K562 (cell line): ENCODE data around the gene RNF166. TPM values are rescaled to one million over a fixed set of nuclear protein-coding genes. Genes with fewer than 3 reads are reported as not detected.
A peak's percentile ranks its signal among the peaks of the same experiment; 100 is the strongest.

Experiments used
- ARHGAP35 ChIP-seq: fragments of 450-650 bp; IDR thresholded peaks from 2 replicates; pipeline ENCODE4 v1.6.1; 2018; ENCODE audit not compliant: partially characterized antibody
- ATF7 ChIP-seq: fragments of 450-650 bp; IDR thresholded peaks from 2 replicates; pipeline ENCODE4 v1.7.1; 2014; ENCODE audit warnings: mild to moderate bottlenecking, moderate library complexity
- CREM ChIP-seq: IDR thresholded peaks from 2 replicates; pipeline ENCODE4 v1.6.1; 2014; ENCODE audit warnings: antibody characterized with exemption, low read depth
- ETS1 ChIP-seq: conservative IDR thresholded peaks from 2 replicates; pipeline ENCODE4 v1.6.1; 2011; ENCODE audit warnings: low read depth, mild to moderate bottlenecking, low read length; ENCODE audit not compliant: control insufficient read depth
- ETV1 ChIP-seq: fragments of 450-650 bp; conservative IDR thresholded peaks from 2 replicates; pipeline ENCODE4 v1.6.1; 2016; ENCODE audit warnings: missing genetic modification characterization, control low read depth, low read depth, missing compliant biosample characterization
- FOXA1 ChIP-seq: fragments of 450-650 bp; IDR thresholded peaks from 2 replicates; pipeline ENCODE4 v1.6.1; 2016; ENCODE audit warnings: mild to moderate bottlenecking, borderline replicate concordance
- GATA2 ChIP-seq: sonication (generic); formaldehyde crosslinking; IDR thresholded peaks from 2 replicates; pipeline ENCODE4 v1.4.0; 2020; ENCODE audit warnings: mild to moderate bottlenecking, missing genetic modification reagents
- HDAC1 ChIP-seq, 2 experiments: fragments of 450-650 bp; IDR thresholded peaks; 2 replicates each; pipeline ENCODE4 v1.6.1; 2016 to 2017; ENCODE audit warnings: inconsistent platforms in 1 of 2, mild to moderate bottlenecking in 1 of 2, moderate library complexity in 1 of 2
- HIVEP1 ChIP-seq: fragments of 250-450 bp; sonication (Bioruptor Pico); IDR thresholded peaks from 2 replicates; pipeline ENCODE4 v1.4.0; 2020; ENCODE audit warnings: mild to moderate bottlenecking
- HNRNPL ChIP-seq: fragments of 200-400 bp; formaldehyde crosslinking; IDR thresholded peaks from 2 replicates; pipeline ENCODE4 v1.6.1; 2017; ENCODE audit warnings: low read depth, mild to moderate bottlenecking, low read length
- JUND ChIP-seq, 2 experiments: IDR thresholded peaks; 2 replicates in 1 of 2; 3 replicates in 1 of 2; pipeline ENCODE4 v1.6.1; 2011; ENCODE audit warnings: borderline replicate concordance in 2 of 2, low read depth in 2 of 2, low read length in 2 of 2, improper control_type of control experiment in 1 of 2, missing biosample characterization in 1 of 2, missing genetic modification characterization in 1 of 2, missing genetic modification reagents in 1 of 2
- KDM4B ChIP-seq, 2 experiments: fragments of 450-650 bp in 1 of 2; sonication (generic) in 1 of 2; IDR thresholded peaks; 2 replicates each; pipeline ENCODE4 v1.6.1; 2016 to 2017; ENCODE audit warnings: borderline replicate concordance in 2 of 2, antibody characterized with exemption in 1 of 2, low read depth in 1 of 2, mild to moderate bottlenecking in 1 of 2
- MAZ ChIP-seq, 2 experiments: fragments of 450-650 bp in 1 of 2; sonication (generic) in 1 of 2; formaldehyde crosslinking; IDR thresholded peaks in 1 of 2; conservative IDR thresholded peaks in 1 of 2; 2 replicates each; pipeline versions ENCODE4 v1.4.0 to v1.5.0; 2020; ENCODE audit warnings: mild to moderate bottlenecking in 1 of 2, missing genetic modification reagents in 1 of 2
- TCF3 ChIP-seq: sonication (generic); formaldehyde crosslinking; IDR thresholded peaks from 2 replicates; pipeline ENCODE4 v1.4.0; 2020; ENCODE audit warnings: mild to moderate bottlenecking, missing genetic modification reagents
- ZBTB17 ChIP-seq: fragments of 450-650 bp; formaldehyde crosslinking; IDR thresholded peaks from 2 replicates; pipeline ENCODE4 v1.4.0; 2020; ENCODE audit warnings: mild to moderate bottlenecking
- ZNF347 ChIP-seq: fragments of 450-650 bp; formaldehyde crosslinking; IDR thresholded peaks from 2 replicates; pipeline ENCODE4 v1.4.0; 2020; ENCODE audit warnings: low read depth, mild to moderate bottlenecking, moderate library complexity
- ZNF668 ChIP-seq: fragments of 250-450 bp; sonication (Bioruptor Pico); IDR thresholded peaks from 2 replicates; pipeline ENCODE4 v1.8.0; 2022; ENCODE audit warnings: mild to moderate bottlenecking, inconsistent platforms
- polyA plus RNA-seq, 8 experiments: library from polyadenylated mRNA; depleted of rRNA in 4 of 8; stranded (reverse) in 5 of 8; unstranded in 3 of 8; fragments of >200 nt; fragmentation: Nextera tagmentation in 2 of 8; fragmentation: Illumina TruSeq in 1 of 8; extraction: Ambion mirVana in 2 of 8; extraction: Trizol in 1 of 8; gene quantifications; 2 replicates each; pipeline versions ENCODE4 v1.2.1 to v1.2.3, GENCODE V29; 2011 to 2014; ENCODE audit warnings: inconsistent platforms in 1 of 8, missing spikeins in 1 of 8
- total RNA-seq, 7 experiments: library from RNA; depleted of rRNA in 6 of 7; stranded (reverse); fragments of >200 nt in 6 of 7; fragmentation: Illumina TruSeq in 2 of 7; extraction: Trizol in 2 of 7; gene quantifications; 2 replicates each; pipeline versions ENCODE4 v1.2.1 to v1.2.3, GENCODE V29; 2011 to 2021; ENCODE audit warnings: low replicate concordance in 1 of 7
- TF ChIP-seq, protein P1 (sequence below): fragments of 450-650 bp; IDR thresholded peaks from 2 replicates; pipeline ENCODE4 v1.6.1; 2017; ENCODE audit warnings: mild to moderate bottlenecking, moderate library complexity
- TF ChIP-seq, protein P2 (sequence below), 2 experiments: IDR thresholded peaks; 2 replicates each; pipeline ENCODE4 v1.6.1; 2012; ENCODE audit warnings: improper control_type of control experiment in 2 of 2, low read depth in 2 of 2, low read length in 2 of 2, borderline replicate concordance in 1 of 2

Gene RNF166
- total and polyA plus RNA-seq, 9 of the 15 experiments (the other 6 are each of a cell fraction or from before 2014, with no cell fraction given): 0.56 to 60.3 (median 19.5) TPM

GRCh38 chr16:88700636-88701482, 5.3 kb downstream of the RNF166 start (continued):
- TF ChIP-seq, protein P1, sequence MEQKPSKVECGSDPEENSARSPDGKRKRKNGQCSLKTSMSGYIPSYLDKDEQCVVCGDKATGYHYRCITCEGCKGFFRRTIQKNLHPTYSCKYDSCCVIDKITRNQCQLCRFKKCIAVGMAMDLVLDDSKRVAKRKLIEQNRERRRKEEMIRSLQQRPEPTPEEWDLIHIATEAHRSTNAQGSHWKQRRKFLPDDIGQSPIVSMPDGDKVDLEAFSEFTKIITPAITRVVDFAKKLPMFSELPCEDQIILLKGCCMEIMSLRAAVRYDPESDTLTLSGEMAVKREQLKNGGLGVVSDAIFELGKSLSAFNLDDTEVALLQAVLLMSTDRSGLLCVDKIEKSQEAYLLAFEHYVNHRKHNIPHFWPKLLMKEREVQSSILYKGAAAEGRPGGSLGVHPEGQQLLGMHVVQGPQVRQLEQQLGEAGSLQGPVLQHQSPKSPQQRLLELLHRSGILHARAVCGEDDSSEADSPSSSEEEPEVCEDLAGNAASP: no peak
- TF ChIP-seq MAZ (CRISPR knock-in tag; conservative IDR thresholded peaks at IDR 0.05 in 1 of 2, IDR thresholded peaks at IDR 0.05 in 1 of 2) (peak; percentile 89 to 96), JUND (IDR thresholded peaks at IDR 0.05; ENCODE audit: borderline replicate concordance, low read depth, low read length) (peak; percentile 59), JUND (tag; IDR thresholded peaks at IDR 0.05; ENCODE audit: borderline replicate concordance, low read depth, low read length) (no peak), KDM4B (IDR thresholded peaks at IDR 0.05; ENCODE audit: borderline replicate concordance in 2 of 2, low read depth in 1 of 2) (peak in 1 of 2 experiments; percentile 97; a peak in 2 of 4 replicates), ZNF668 (CRISPR knock-in tag) (no peak), ZNF347 (CRISPR knock-in tag) (no peak), ARHGAP35 (no peak), ZBTB17 (peak; percentile 67; the same call in 1 of the 2 replicates), FOXA1 (no peak), ETV1 (tag) (peak; percentile 63), HIVEP1 (no peak), HDAC1 (IDR thresholded peaks at IDR 0.05) (0 out of 4 replicates have a peak, but pooled peaks of 1 of the 2 experiments have one; percentile 28), ETS1 (peak; percentile 47; the same call in 1 of the 2 replicates), GATA2 (CRISPR knock-in tag) (no peak), CREM (peak; percentile 82), TCF3 (CRISPR knock-in tag) (peak; percentile 26; the same call in 1 of the 2 replicates), HNRNPL (peak; percentile 15; the same call in 1 of the 2 replicates), ATF7 (peak; percentile 32; the same call in 1 of the 2 replicates)
- TF ChIP-seq, protein P2, sequence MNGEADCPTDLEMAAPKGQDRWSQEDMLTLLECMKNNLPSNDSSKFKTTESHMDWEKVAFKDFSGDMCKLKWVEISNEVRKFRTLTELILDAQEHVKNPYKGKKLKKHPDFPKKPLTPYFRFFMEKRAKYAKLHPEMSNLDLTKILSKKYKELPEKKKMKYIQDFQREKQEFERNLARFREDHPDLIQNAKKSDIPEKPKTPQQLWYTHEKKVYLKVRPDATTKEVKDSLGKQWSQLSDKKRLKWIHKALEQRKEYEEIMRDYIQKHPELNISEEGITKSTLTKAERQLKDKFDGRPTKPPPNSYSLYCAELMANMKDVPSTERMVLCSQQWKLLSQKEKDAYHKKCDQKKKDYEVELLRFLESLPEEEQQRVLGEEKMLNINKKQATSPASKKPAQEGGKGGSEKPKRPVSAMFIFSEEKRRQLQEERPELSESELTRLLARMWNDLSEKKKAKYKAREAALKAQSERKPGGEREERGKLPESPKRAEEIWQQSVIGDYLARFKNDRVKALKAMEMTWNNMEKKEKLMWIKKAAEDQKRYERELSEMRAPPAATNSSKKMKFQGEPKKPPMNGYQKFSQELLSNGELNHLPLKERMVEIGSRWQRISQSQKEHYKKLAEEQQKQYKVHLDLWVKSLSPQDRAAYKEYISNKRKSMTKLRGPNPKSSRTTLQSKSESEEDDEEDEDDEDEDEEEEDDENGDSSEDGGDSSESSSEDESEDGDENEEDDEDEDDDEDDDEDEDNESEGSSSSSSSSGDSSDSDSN (IDR thresholded peaks at IDR 0.05; ENCODE audit: borderline replicate concordance in 1 of 2, low read depth in 2 of 2, low read length in 2 of 2): no peak
